ENCODE results near the gene CXXC1. TPM values are rescaled to one million over a fixed set of nuclear protein-coding genes. Genes with fewer than 3 reads are reported as not detected.

The CXXC1 gene
- 84.3 TPM for polyA plus RNA-seq (2013, experiment 1 of 4)
- 70.9 TPM for polyA plus RNA-seq (2013, experiment 2 of 4)
- polyA plus RNA-seq (2013, experiment 3 of 4): 64.5 TPM
- polyA plus RNA-seq (2013, experiment 4 of 4): 69.9 TPM

GRCh38 chr18:50287441-50288347 is at the start of gene CXXC1:
Gene CXXC1, minus strand, starts transcription at chr18:50287692. Its CDS starts 103 bp downstream, at chr18:50287589.
- H3K27ac ChIP-seq (ENCODE audit: insufficient read depth, low read depth, low read length, poor library complexity, severe bottlenecking): peak within 1 kb of the TSS; percentile 56
- WGBS, 2 experiments: 0% methylated on average over 76 of the region's 76 CpGs
- H3K9me3 ChIP-seq (ENCODE audit: control insufficient read depth, low read length): no peaks in the 10 kb centered on the region
- H3K4me1 ChIP-seq (ENCODE audit: control insufficient read depth, insufficient read depth, low read length): peaks cover 4% of the 10 kb centered on the region
- H3K36me3 ChIP-seq (ENCODE audit: control insufficient read depth, insufficient read depth, low read length): peaks cover 24% of the 10 kb centered on the region
- no peaks in the 10 kb centered on the region for H3K27me3 ChIP-seq (ENCODE audit: control insufficient read depth, insufficient read depth, low read length, poor library complexity, severe bottlenecking)
- H3K4me3 ChIP-seq (ENCODE audit: insufficient read depth, low read depth, low read length): peak within 1 kb of the TSS; percentile 85

DNA sequence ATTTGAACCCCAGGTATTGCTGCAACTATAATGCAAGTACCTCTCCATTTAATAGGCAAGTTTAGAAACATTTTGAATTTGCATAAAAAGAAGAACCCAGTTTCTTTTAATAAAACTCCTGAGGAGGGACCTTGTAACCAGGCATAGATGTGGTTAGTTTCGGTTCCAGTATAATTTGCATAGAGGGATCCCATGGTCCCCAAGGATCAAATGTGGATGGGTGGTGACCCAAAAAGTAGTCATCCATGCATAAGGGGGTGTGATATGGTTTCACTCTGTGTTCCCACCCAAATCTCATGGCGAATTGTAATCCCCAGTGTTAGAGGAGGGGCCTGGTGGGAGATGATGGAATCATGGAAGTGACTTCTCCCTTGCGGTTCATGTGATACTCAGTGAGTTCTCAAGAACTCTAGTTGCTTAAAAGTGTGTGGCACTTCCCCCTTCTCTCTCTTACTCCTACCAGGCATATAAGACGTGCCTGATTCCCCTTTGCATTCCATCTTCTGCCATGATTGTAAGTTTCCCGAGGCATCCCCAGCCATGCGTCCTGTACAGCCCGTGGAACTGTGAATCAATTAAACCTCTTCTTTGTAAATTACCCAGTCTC is 47.2 kb upstream of the CXXC1 start:
- whole genome bisulfite sequencing, 2 experiments: 78 to 84% methylated on average over 7 of the region's 7 CpGs
- peaks cover 4% of the 10 kb centered on the region for H3K4me1 ChIP-seq (ENCODE audit: control insufficient read depth, insufficient read depth, low read length)
- H3K27me3 ChIP-seq (ENCODE audit: control insufficient read depth, insufficient read depth, low read length, poor library complexity, severe bottlenecking): no peaks in the 10 kb centered on the region
- no peak overlapping the region for H3K4me3 ChIP-seq (ENCODE audit: insufficient read depth, low read depth, low read length)
- H3K9me3 ChIP-seq (ENCODE audit: control insufficient read depth, low read length): no peaks in the 10 kb centered on the region
- H3K27ac ChIP-seq (ENCODE audit: insufficient read depth, low read depth, low read length, poor library complexity, severe bottlenecking): no peak overlapping the region
- H3K36me3 ChIP-seq (ENCODE audit: control insufficient read depth, insufficient read depth, low read length): no peaks in the 10 kb centered on the region

DNA sequence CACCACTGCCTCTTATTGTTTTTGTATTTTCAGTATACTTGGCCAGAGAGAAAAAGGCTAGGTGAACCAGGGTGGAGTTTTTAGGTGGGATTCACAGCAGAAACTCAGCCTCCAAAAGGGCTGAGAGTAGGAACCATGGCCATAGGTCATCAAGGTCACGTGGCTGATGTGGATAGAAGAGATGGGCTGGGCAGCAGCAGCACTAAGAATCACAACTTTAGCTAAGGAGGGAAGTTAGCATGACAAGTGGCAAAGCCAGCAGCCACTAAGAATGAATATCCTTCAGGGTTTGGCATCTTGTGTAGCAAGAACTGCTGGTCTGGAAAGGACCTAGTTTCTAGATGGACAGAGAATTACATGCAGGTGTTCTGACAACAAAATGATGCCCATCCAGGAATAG is 44.2 kb upstream of the CXXC1 start:
- Histone ChIP-seq H3K4me3 (ENCODE audit: insufficient read depth, low read depth, low read length) (no peak overlapping the region), H3K9me3 (ENCODE audit: control insufficient read depth, low read length) (no peaks in the 10 kb centered on the region), H3K27me3 (ENCODE audit: control insufficient read depth, insufficient read depth, low read length, poor library complexity, severe bottlenecking) (no peaks in the 10 kb centered on the region), H3K27ac (ENCODE audit: insufficient read depth, low read depth, low read length, poor library complexity, severe bottlenecking) (no peak overlapping the region), H3K4me1 (ENCODE audit: control insufficient read depth, insufficient read depth, low read length) (peaks cover 4% of the 10 kb centered on the region), H3K36me3 (ENCODE audit: control insufficient read depth, insufficient read depth, low read length) (no peaks in the 10 kb centered on the region)
- 84 to 92% methylated on average over 1 of the region's 1 CpG for WGBS, 2 experiments

GRCh38 chr18:50330176-50330575 is 42.7 kb upstream of the CXXC1 start:
- Histone ChIP-seq H3K4me1 (ENCODE audit: control insufficient read depth, insufficient read depth, low read length) (peaks cover 4% of the 10 kb centered on the region), H3K27ac (ENCODE audit: insufficient read depth, low read depth, low read length, poor library complexity, severe bottlenecking) (no peak overlapping the region), H3K4me3 (ENCODE audit: insufficient read depth, low read depth, low read length) (no peak overlapping the region), H3K27me3 (ENCODE audit: control insufficient read depth, insufficient read depth, low read length, poor library complexity, severe bottlenecking) (no peaks in the 10 kb centered on the region), H3K9me3 (ENCODE audit: control insufficient read depth, low read length) (no peaks in the 10 kb centered on the region), H3K36me3 (ENCODE audit: control insufficient read depth, insufficient read depth, low read length) (no peaks in the 10 kb centered on the region)

GRCh38 chr18:50327983-50328382 is 40.5 kb upstream of the CXXC1 start:
- 86 to 90% methylated on average over 3 of the region's 3 CpGs for WGBS, 2 experiments
- Histone ChIP-seq H3K27ac (ENCODE audit: insufficient read depth, low read depth, low read length, poor library complexity, severe bottlenecking) (no peak overlapping the region), H3K4me3 (ENCODE audit: insufficient read depth, low read depth, low read length) (no peak overlapping the region), H3K9me3 (ENCODE audit: control insufficient read depth, low read length) (no peaks in the 10 kb centered on the region), H3K27me3 (ENCODE audit: control insufficient read depth, insufficient read depth, low read length, poor library complexity, severe bottlenecking) (no peaks in the 10 kb centered on the region), H3K4me1 (ENCODE audit: control insufficient read depth, insufficient read depth, low read length) (no peaks in the 10 kb centered on the region), H3K36me3 (ENCODE audit: control insufficient read depth, insufficient read depth, low read length) (no peaks in the 10 kb centered on the region)

- no peaks in the 10 kb centered on the region for H3K27me3 ChIP-seq (ENCODE audit: control insufficient read depth, insufficient read depth, low read length, poor library complexity, severe bottlenecking)
- WGBS, 2 experiments: 69 to 70% methylated on average over 4 to 5 of the region's 5 CpGs
- H3K4me3 ChIP-seq (ENCODE audit: insufficient read depth, low read depth, low read length): no peak overlapping the region
- no peaks in the 10 kb centered on the region for H3K9me3 ChIP-seq (ENCODE audit: control insufficient read depth, low read length)
- no peaks in the 10 kb centered on the region for H3K36me3 ChIP-seq (ENCODE audit: control insufficient read depth, insufficient read depth, low read length)
- no peak overlapping the region for H3K27ac ChIP-seq (ENCODE audit: insufficient read depth, low read depth, low read length, poor library complexity, severe bottlenecking)
- no peaks in the 10 kb centered on the region for H3K4me1 ChIP-seq (ENCODE audit: control insufficient read depth, insufficient read depth, low read length)
Observed at GRCh38 chr18:50320719-50321118, 33.2 kb upstream of the CXXC1 start.

DNA sequence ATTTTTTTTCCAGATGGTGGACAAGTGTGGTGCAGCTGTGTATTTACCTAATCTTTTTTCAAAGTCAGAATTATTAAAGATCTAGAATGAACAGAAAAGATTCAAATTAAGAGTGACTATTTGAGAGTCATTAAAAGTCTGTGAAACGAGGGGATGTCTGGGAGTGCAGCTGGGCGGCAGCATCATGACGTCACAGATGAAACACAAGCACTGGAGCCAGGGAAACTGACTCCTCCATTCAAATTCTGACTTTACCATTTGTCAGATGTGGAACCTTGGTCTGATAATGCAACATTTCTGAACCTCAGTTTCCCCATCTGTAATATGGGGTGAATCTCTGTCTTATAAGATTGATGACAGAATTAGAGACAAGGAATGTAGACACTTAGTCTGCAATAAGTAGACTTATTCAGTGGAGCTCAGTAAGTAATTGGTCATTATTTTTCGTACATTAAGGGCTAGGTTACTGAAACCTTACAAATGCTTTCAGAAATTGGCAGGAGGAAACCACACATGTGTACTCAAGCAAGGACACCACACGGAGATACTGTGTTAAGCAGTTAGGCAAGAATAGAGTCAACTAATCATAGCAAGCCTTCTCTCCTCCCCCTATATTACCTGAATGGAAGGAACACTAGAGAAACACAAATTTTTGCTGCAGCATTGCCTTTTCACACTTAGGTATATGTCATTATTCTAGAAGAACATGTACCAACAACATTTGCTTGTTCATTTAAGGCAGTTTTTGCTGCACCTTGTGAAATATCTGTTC is 27.8 kb upstream of the CXXC1 start:
- Histone ChIP-seq H3K27me3 (ENCODE audit: control insufficient read depth, insufficient read depth, low read length, poor library complexity, severe bottlenecking) (no peaks in the 10 kb centered on the region), H3K4me3 (ENCODE audit: insufficient read depth, low read depth, low read length) (no peak overlapping the region), H3K4me1 (ENCODE audit: control insufficient read depth, insufficient read depth, low read length) (no peaks in the 10 kb centered on the region), H3K36me3 (ENCODE audit: control insufficient read depth, insufficient read depth, low read length) (no peaks in the 10 kb centered on the region), H3K9me3 (ENCODE audit: control insufficient read depth, low read length) (no peaks in the 10 kb centered on the region), H3K27ac (ENCODE audit: insufficient read depth, low read depth, low read length, poor library complexity, severe bottlenecking) (no peak overlapping the region)
- WGBS, 2 experiments: 80 to 83% methylated on average over 5 of the region's 5 CpGs

GRCh38 chr18:50313873-50314460 is 26.5 kb upstream of the CXXC1 start:
- Histone ChIP-seq H3K27ac (ENCODE audit: insufficient read depth, low read depth, low read length, poor library complexity, severe bottlenecking) (no peak overlapping the region), H3K4me3 (ENCODE audit: insufficient read depth, low read depth, low read length) (no peak overlapping the region), H3K4me1 (ENCODE audit: control insufficient read depth, insufficient read depth, low read length) (no peaks in the 10 kb centered on the region), H3K36me3 (ENCODE audit: control insufficient read depth, insufficient read depth, low read length) (no peaks in the 10 kb centered on the region), H3K27me3 (ENCODE audit: control insufficient read depth, insufficient read depth, low read length, poor library complexity, severe bottlenecking) (no peaks in the 10 kb centered on the region), H3K9me3 (ENCODE audit: control insufficient read depth, low read length) (no peaks in the 10 kb centered on the region)
- WGBS, 2 experiments: 86 to 92% methylated on average over 2 of the region's 2 CpGs

DNA sequence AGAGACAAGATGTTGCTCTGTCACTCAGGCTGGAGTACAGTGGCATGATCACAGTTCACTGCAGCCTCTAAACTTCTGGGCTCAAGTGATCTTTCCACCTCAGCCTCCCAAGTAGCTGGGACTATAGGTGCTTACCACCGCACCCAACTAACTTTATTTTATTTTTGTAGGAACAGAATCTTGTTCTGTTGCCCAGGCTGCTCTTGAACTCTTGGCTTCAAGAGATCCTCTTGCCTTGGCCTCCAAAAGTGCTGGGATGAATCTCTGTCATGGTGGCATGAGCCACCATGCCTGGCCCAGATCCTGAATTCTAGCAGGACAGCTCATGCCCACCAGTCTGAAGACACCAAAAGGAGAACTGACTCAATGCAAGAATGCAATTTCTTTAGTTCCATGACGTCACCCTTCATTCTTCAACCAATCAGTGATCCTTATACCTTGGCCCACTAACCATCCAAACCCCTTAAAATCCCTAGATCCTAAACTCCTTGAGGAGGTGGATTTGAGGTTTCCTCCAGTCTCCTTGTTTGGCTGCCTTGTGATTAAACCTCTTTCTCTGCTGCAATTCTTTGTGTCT is 25.6 kb upstream of the CXXC1 start:
- H3K27ac ChIP-seq (ENCODE audit: insufficient read depth, low read depth, low read length, poor library complexity, severe bottlenecking): no peak overlapping the region
- WGBS, 2 experiments: 81 to 89% methylated on average over 2 of the region's 2 CpGs

More for the DNA sequence above, 25.6 kb upstream of the CXXC1 start:
- Histone ChIP-seq H3K27me3 (ENCODE audit: control insufficient read depth, insufficient read depth, low read length, poor library complexity, severe bottlenecking) (no peaks in the 10 kb centered on the region), H3K4me3 (ENCODE audit: insufficient read depth, low read depth, low read length) (no peak overlapping the region), H3K9me3 (ENCODE audit: control insufficient read depth, low read length) (no peaks in the 10 kb centered on the region), H3K4me1 (ENCODE audit: control insufficient read depth, insufficient read depth, low read length) (no peaks in the 10 kb centered on the region), H3K36me3 (ENCODE audit: control insufficient read depth, insufficient read depth, low read length) (no peaks in the 10 kb centered on the region)

All from ectodermal cell (in vitro differentiated cells).